HG02943 (cell line): ENCODE measurements around the gene TYW5.
"Not testable (repeated sequence)": the region's sequence is repeated elsewhere in the genome, so short reads cannot be mapped to it uniquely, and the experiment has no call there.

Experiments used
- ATAC-seq: cut with Tn5 transposase; IDR thresholded peaks from one replicate; pipeline ENCODE4 v1.9.1; 2021; ENCODE audit warnings: mild to moderate bottlenecking, low read depth, moderate library complexity; ENCODE audit not compliant: unreplicated experiment

Gene TYW5

DNA sequence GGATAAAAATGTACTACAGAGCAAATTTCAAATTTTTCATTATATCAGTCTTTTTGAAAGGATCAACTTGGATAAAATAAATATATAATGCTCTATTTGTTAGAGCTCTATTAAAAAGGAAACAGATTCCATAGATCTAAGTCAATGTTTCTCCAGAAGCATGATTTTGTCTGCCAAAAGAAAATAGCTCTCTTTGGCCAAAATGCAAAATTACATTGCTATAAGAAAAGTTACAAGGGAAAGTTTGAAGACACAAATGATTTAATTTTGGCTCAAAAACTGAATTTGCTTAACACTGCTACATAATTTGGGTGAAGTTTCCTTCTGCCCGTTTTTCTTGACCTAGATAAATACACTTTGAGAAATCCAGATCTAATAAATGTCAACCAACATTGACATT is 28.5 kb downstream of the TYW5 start:
- ATAC-seq, result no peak

DNA sequence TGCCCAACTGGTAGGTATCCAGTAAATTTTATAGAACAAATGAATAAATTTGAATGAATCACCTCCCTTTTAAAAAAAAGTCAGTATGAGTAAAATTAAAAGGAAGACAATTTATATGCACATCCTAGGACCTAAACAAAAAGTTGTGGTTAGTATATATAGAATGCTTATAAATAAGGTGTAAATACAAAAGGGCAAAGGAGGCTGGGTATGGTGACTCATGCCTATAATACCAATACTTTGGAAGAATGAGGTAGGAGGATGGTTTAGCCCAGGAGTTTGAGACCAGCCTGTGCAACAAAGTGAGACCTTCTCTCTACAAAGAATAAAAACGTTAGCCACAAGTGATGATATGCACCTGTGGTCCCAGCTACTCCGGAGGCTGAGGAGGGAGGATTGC is 31.4 kb downstream of the TYW5 start:
- no peak for ATAC-seq

DNA sequence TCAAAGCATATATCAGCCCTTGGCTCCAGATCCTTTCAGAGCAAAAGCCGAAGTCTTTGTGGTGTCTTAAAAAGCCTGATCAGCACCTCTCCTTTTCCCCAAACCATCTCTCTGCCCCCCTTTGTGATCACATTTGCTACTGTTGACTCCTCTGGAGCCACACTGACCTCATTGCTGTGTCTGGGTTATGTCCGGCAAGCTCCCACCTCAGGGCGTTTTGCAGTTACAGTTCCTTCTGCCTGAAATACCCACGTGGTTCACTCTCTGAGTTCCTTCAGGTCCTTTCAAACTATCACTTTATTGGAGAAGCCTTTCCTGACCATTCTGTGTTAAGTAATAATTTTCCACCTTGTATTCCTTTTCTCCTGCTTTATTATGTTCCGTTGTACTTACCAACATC is 32.4 kb downstream of the TYW5 start:
- ATAC-seq, result no peak

DNA sequence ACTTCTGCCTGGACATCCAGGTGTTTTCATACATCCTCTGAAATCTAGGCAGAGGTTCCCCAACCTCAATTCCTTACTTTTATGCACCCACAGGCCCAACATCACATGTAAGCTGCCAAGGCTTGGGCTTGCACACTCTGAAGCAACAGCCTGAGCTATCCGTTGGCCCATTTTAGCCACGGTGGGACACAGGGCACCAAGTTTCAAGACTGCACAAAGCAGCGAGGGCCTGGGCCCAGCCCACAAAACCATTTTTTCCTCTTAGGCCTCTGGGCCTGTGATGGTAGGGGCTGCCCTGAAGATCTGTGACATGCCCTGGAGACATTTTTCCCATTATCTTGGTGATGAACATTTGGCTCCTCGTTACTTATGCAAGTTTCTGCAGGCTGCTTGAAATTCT is 38.3 kb downstream of the TYW5 start:
- no peak for ATAC-seq

DNA sequence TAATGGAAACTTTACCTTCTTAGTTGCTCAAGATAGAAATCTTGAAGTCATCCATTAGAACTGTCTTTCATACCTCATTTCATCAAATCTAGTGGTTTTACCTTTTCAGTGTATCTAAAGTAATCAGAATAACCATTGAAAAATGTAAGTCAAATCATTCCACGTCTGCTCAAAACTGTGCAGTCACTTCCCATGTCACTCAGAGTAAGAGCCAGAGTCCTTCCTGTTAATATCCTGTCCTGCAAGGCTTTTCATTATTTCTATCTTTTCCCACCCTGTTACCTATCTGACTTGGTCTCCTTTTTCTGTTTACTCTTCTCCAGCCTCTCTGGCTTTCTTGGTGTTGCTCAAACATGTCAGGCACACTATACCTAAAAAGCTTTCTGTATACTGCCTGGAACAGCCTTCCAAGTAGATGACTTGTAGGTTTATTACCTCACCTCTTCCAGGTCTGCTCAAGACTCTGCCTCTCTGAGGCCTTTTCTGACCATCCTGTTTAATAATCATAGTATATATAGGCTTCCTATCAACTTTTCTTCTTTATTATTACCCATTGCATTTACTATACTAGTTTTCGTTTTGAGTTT is 40.8 kb downstream of the TYW5 start:
- no peak for ATAC-seq

DNA sequence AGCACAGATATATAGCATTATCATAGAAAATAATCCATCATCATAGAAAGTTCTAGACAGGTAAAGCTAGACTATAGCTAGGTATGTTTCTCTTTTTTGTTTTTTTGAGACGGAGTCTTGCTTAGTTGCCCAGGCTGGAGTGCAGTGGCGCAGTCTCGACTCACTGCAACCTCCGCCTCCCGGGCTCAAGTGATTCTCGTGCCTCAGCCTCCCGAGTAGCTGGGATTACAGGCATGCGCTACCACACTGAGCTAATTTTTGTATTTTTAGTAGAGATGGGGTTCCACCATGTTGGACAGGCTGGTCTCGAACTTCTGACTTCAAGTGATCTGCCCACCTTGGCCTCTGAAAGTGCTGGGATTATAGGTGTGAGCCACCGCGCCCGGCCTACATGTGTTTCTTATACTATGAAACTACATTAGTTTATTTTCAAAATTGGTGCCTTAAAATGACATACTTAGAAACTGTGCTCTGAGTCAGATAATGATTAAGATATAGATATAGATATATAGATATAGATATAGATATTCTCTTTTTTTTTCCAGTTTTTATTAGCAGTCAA is 42.7 kb downstream of the TYW5 start:
- ATAC-seq, result not testable (repeated sequence)

DNA sequence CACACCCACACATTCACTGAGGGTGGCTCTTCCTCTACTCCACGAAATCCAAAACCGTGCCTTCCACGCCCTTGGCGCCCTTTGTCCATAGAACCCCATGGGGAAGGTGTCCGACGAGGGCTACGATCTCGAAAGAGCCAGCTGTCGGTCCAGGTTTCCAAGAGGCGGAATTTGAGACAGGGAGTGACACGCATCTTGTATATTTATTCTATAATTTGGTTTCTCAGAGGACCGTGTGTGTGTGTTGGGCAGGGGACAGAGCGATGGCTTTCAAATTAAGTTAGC is 43.5 kb downstream of the TYW5 start:
- ATAC-seq, result no peak

DNA sequence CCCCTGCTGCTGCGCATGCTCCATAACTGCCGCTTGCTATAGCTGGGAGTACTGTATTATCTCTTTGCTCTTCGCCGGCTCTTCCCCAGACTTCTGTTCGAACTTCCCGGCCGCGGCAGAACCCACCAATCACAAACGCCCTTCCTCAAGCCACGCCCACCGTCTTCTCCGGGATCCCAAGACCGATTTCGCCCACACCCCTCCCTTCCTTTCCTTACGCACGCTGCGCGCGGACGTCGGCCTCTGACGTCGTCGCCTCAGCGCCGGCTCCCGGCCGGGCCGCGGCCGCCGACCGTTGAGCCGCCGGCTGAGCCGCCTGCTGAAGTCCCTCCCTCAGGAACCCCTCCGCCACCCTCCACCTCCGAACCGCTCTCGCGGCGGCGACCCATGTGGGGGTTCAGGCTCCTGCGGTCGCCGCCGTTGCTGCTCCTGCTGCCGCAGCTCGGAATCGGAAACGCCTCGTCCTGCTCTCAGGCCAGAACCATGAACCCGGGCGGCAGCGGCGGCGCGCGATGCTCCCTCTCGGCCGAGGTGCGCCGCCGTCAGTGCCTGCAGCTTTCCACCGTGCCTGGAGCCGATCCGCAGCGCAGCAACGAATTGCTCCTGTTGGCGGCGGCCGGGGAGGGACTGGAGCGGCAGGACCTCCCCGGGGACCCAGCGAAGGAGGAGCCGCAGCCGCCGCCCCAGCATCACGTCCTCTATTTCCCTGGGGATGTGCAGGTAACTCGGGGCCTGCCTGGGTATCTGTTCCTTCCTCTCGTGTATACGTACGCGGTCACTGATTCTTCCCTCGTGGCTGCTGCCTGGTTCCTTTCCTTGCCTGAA is 44.0 kb downstream of the TYW5 start, which contains the start of gene C2orf69:
TSS of gene C2orf69 (plus strand) at position 242 of the 825 bp plus-strand sequence. CDS start at position 388, 146 bp downstream.
- peak; percentile 89 for ATAC-seq

DNA sequence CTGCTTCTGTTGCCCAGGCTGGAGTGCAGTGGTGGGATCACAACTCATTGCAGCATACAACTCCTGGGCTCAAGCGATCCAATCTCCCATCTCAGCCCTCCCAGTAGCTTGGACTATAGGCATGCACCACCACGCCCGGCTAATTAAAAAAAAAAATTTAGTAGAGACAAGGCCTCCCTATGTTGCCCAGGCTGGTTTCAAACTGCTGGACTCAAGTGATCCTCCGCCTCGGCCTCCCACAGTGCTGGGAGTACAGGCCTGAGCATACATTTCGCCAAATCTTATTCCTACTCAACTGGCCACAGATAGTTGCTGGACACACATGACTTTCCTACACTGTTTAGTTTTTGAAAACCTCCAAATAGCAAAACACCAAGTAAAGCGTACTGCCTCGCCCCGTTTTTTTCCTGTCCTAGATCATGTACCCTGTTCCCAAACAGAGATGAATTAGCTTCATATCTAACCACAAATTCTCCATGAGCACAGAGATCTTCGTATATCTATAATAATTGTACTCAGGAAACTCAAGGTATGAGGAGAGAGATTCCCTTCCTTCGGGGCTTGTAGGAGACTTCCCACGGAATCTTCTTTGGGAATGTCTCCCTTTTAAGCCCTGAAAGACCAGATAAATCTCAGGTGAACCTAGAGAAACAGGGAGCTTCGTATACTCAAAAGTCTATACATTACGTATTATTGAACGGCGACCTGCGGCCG is 44.8 kb downstream of the TYW5 start:
- ATAC-seq, result no peak

DNA sequence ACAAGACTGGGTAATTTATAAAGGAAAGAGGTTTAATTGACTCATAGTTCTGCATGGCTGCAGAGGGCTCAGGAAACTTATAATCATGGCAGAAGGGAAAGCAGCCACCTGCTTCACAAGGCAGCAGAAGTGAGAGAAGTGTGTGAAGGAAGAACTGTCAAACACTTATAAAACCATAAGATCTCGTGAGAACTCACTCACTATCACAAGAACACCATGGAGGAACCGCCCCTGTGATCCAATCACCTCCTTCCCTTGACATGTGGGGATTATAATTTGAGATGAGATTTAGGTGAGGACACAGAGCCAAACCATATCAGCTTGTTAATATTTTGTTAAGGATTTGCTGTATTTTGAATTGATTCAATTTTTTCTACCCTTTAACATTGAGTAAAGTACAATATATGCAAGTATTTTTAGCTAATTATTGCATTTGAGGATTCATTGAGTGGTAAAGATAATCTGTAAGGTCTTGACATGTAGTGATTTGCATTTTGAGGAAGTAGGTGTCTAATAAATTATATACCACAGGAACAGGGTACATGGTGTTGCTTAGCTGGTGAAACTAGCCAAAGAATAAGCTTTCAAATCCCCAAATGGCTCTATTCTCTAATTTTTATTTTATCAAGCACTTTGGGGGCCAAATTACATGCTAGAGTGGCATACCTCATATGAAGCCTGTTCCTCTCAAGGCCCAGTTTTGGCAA is 48.1 kb downstream of the TYW5 start:
- no peak for ATAC-seq

DNA sequence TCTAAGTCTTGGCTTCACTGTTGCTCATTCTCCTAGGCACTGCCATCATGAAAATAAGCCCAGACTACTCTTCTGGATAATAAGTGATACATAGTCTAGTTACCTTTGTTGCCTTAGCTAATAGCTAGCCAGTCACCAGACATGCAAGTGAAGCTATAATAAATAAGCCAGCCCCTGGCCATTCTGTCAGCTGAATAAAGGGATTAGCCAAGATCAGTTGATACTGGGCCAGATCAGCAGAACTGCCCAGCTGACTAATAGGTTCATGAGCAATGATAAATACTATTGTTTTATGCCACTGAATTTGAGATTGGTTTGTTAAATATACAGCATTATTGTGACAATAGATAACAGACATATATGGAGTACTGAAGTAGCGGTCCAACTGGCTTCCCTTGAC is 52.2 kb downstream of the TYW5 start:
- no peak for ATAC-seq

DNA sequence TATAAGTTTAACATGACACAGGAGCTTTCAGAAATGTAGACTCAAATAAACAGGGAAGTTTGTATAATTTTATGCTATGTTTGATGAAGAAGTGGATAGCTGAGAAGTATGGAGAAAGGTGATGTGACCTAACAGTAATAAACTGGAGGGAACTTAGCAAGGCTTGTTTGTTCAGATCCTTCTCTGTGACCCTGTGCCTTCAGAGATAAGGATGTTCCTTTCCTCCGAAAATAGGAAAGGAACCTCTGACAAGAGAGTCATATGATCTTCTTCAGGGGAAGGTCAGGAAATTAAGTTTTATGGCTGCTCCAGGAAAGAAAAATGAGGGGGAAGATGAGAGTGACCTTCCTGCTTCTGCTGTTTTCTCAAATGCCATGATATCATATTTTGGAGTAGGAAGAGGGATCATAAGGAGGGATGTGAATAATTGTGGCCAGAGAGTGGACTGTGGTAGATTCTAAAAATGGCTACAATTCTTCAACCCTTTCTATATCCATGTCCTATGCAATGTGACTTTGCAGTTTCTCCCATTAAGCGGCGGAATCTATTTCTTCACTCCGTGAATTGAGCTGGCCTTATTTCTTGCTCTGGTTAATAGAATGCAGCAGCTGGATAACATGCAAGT is 52.7 kb downstream of the TYW5 start:
- ATAC-seq, result no peak

DNA sequence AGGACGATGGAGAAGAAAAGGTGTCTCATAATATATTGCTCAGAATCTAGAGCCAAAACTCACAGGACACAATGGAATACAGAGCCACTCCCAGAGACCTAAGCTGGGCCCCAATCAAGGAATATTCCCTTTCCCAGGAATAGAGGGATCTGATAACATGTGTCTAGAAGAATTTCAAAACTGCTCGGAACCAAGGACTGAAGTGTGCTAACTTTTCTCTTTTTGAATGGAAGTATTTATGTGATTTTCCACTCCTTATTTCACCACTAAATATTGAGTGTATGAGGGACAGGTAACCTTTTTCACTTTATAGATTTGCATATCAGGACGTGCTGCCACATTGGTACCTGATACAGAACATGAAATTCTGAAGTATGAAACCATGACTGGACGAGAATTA is 53.3 kb downstream of the TYW5 start:
- no peak for ATAC-seq

DNA sequence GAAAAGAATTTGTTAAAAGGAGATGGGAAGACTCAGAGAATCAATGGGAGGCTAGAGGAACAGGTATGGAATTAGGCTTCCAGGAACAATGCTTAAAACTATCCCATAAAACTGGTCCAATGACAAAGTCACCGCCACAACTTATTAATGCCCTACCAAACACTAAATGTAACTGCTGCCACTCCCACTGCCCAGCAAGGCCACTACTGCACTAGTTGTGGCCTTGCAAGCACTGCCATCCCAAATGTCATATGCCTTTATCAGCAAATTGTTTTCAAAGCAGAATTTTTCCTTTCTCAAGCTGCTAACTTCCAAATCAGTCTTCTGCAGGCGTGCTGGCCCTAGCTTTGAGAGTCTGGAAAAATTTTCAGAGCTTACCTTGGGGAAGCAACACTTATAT is 58.7 kb downstream of the TYW5 start:
- ATAC-seq, result no peak

DNA sequence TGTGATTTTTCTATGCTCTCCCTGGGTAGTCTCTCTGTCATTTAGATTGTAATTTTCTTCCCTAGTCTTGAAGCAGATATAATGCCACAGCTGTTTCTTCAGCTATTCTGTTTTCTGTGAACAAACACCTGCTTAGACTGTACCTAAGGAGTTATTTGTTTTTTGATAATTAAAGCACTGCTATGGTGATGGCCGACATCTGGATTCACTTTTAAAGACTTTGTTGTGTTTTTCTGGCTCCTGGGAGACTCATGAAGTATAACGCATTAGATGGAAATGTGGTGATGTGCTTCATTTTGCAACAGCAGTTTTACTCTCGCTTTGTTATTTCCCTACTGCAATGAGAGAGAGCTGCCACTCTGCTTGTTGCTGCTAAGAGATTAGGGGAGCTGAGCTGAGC is 59.9 kb downstream of the TYW5 start:
- no peak for ATAC-seq

DNA sequence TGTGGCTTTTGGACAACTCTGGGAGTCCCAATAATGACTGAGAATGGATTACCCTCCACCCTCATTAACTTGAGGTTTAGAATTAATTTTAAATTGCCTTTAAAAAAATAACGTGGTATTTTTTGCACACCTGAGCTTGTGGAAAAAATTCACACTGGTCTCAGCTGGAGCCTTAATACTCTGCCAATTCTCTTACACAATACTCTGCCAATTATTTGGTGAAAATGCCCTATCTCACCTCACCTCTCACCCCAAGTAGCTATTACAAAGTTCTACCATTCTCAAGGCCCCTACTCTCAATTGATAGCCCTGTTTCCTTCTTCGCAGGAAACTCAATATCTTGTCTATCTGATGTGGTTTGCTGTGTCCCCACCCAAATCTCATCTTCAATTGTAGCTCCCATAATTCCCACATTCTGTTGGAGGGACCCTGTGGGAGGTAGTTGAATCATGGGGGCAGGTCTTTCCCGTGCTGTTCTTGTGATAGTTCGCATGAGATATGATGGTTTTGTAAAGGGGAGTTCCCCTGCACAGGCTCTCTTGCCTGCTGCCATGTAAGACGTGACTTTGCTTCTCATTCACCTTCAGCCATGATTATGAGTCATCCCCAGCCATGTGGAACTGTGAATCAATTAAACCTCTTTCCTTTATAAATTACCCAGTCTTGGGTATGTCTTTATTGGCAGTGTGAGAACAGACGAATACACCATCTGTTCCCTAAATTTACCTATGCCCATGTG is 71.6 kb downstream of the TYW5 start:
- no peak for ATAC-seq

DNA sequence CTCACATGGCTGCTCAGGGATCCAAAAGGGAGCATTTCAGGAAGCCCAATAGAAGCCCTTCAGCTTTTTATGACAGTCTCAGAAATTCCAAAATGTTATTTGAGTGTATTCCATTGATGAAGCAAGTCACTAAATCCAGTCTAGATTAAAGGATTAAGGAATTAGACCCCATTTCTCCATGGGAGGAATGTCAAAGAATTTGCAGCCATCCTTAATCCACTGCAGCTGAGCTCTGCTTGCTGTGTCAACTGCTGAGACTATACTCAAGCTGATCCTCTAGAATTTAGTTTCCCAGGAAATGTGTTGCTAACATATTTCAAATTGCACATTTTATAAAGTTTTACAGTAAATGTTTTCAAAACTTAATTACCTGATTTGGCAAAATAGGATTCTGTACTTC is 72.6 kb downstream of the TYW5 start:
- ATAC-seq, result no peak
